ENCODE data around the gene MORN1. TPM values are rescaled to one million over a fixed set of nuclear protein-coding genes. Genes with fewer than 3 reads are reported as not detected.

MORN1 gene
- total RNA-seq, 1 donor from 2014 or later: 35.3 TPM

DNA sequence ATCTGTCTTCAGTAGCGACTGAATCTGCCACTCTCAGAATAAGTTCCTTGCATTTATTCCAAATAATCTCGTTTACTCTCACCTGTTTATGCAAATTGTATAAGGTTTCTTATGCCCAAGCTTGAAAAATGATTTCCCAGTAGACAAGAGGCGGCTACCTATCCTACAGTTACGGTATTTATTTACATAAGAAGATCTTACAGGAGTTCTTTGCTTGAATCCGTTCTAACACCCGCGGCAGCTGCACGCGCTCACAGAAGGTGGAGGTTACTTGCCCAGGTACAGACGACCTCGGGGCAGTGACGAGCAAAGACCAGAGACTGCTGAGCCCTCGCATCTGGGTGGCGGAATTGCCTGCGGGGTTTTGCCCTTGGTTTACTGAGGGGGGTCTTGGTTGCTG, 83.4 kb downstream of the MORN1 start:
- DNase-seq (ENCODE audit: low spot score, unreplicated experiment): no peak
- H3K27me3 Mint-ChIP-seq: no peaks in the 10 kb centered on the region
- no peak overlapping the region for H3K4me3 Mint-ChIP-seq (ENCODE audit: low read depth)
- no peaks in the 10 kb centered on the region for H3K9me3 Mint-ChIP-seq (ENCODE audit: low read depth)
- TF ChIP-seq CTCF (IDR thresholded peaks at IDR 0.05; ENCODE audit: unreplicated experiment): no peak
- no peak overlapping the region for H3K27ac Mint-ChIP-seq
- H3K4me1 Mint-ChIP-seq (ENCODE audit: low read depth): no peaks in the 10 kb centered on the region
- peaks cover 13% of the 10 kb centered on the region for H3K36me3 Mint-ChIP-seq (ENCODE audit: insufficient read depth)

GRCh38 chr1:2307064-2307605, 84.2 kb downstream of the MORN1 start:
- Mint-ChIP-seq H3K4me1 (ENCODE audit: low read depth) (no peaks in the 10 kb centered on the region), H3K9me3 (ENCODE audit: low read depth) (no peaks in the 10 kb centered on the region), H3K36me3 (ENCODE audit: insufficient read depth) (peaks cover 13% of the 10 kb centered on the region), H3K27me3 (no peaks in the 10 kb centered on the region), H3K4me3 (ENCODE audit: low read depth) (no peak overlapping the region), H3K27ac (no peak overlapping the region)
- no peak for TF ChIP-seq CTCF (IDR thresholded peaks at IDR 0.05; ENCODE audit: unreplicated experiment)
- DNase-seq (ENCODE audit: low spot score, unreplicated experiment): no peak

- Mint-ChIP-seq H3K4me3 (ENCODE audit: low read depth) (no peak overlapping the region), H3K4me1 (ENCODE audit: low read depth) (no peaks in the 10 kb centered on the region), H3K27me3 (no peaks in the 10 kb centered on the region), H3K27ac (no peak overlapping the region), H3K9me3 (ENCODE audit: low read depth) (no peaks in the 10 kb centered on the region), H3K36me3 (ENCODE audit: insufficient read depth) (peaks cover 13% of the 10 kb centered on the region)
- TF ChIP-seq CTCF (IDR thresholded peaks at IDR 0.05; ENCODE audit: unreplicated experiment): no peak
- DNase-seq (ENCODE audit: low spot score, unreplicated experiment): no peak
Observed at GRCh38 chr1:2306151-2306978, 85.0 kb downstream of the MORN1 start.

GRCh38 chr1:2304921-2305681, 86.3 kb downstream of the MORN1 start:
- Mint-ChIP-seq H3K36me3 (ENCODE audit: insufficient read depth) (peaks cover 13% of the 10 kb centered on the region), H3K9me3 (ENCODE audit: low read depth) (no peaks in the 10 kb centered on the region), H3K4me1 (ENCODE audit: low read depth) (no peaks in the 10 kb centered on the region), H3K27ac (no peak overlapping the region), H3K27me3 (no peaks in the 10 kb centered on the region), H3K4me3 (ENCODE audit: low read depth) (no peak overlapping the region)
- no peak for DNase-seq (ENCODE audit: low spot score, unreplicated experiment)
- TF ChIP-seq CTCF (IDR thresholded peaks at IDR 0.05; ENCODE audit: unreplicated experiment): no peak

- H3K27me3 Mint-ChIP-seq: no peaks in the 10 kb centered on the region
- H3K4me3 Mint-ChIP-seq (ENCODE audit: low read depth): no peak overlapping the region
- no peaks in the 10 kb centered on the region for H3K9me3 Mint-ChIP-seq (ENCODE audit: low read depth)
- peaks cover 13% of the 10 kb centered on the region for H3K36me3 Mint-ChIP-seq (ENCODE audit: insufficient read depth)
- no peak overlapping the region for H3K27ac Mint-ChIP-seq
- DNase-seq (ENCODE audit: low spot score, unreplicated experiment): no peak
- no peak for TF ChIP-seq CTCF (IDR thresholded peaks at IDR 0.05; ENCODE audit: unreplicated experiment)
- no peaks in the 10 kb centered on the region for H3K4me1 Mint-ChIP-seq (ENCODE audit: low read depth)
Observed at GRCh38 chr1:2304282-2304681, 87.1 kb downstream of the MORN1 start.
